Testis (tissue), 2 donors: ENCODE data around the gene NPAS3.

Experiments
- CTCF ChIP-seq, 3 experiments: fragments of 450-650 bp in 2 of 3; fragments of 200-600 bp in 1 of 3; sonication (generic) in 1 of 3; IDR thresholded peaks; one replicate each; pipeline ENCODE4 v1.5.1; 2016 to 2019; ENCODE audit warnings: antibody characterized with exemption in 3 of 3, mild to moderate bottlenecking in 2 of 3, moderate library complexity in 1 of 3
- POLR2A ChIP-seq: fragments of 450-650 bp; IDR thresholded peaks from one replicate; pipeline ENCODE4 v1.6.1; 2017; ENCODE audit warnings: antibody characterized with exemption, mild to moderate bottlenecking, moderate library complexity

- TF ChIP-seq CTCF (IDR thresholded peaks at IDR 0.05) (no peak), POLR2A (no peak)
Observed at GRCh38 chr14:33081259-33081658, 142.6 kb downstream of the NPAS3 start.
